ENCODE data around the gene CA10.

GRCh38 chr17:51797150-51797549, 361.4 kb downstream of the CA10 start:
- TF ChIP-seq CTCF (IDR thresholded peaks at IDR 0.05) (no peak), POLR2A (IDR thresholded peaks at IDR 0.05) (no peak)

Data from right lobe of liver (tissue), 4 donors.